Activated CD4-positive, alpha-beta T cell treated with anti-CD3 and anti-CD28 coated beads for 48 hours (primary cell): ENCODE measurements around the gene AATF.

Experiments used
- DNase-seq: peaks from one replicate; pipeline ENCODE4 v3.0.0-alpha.2; 2020

The AATF gene

DNA sequence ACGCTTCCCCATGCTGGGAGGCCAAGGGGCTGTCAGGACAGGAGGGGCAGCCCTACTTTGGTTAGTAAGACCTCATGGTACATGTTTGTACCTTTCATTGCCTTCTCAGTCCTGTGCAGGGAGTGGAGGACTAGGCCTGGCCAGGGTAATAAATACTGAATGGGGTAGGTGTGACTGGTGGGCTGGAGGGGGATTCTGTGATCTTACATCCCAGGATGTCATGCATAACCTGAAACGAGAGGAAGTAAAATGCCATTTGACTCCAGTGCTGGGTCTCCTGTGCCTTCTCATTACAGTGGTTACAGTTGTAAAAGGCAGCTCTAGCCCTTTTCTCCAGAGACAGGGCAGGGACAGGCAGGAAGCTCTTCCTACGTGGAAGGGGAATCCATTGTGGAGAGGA, 138.2 kb downstream of the AATF start:
- no peak for DNase-seq

DNA sequence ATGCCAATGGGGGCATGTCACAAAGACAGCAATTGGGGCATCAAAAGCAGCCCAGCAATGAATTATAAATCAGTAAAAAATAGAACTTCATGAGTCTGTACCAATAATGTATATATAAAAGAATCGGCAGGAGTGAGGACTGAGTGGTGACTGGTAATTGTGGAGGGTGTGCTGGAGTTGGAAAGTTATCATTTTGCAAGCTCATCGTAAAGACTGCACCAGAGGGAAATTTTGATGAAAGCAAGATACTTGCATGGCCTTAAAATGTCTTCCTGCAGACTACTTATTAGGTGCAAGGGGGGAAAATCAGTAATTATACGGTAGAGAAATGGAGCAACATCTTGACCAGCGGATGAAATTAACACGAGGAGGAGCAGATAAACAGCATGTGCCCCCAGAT, 138.9 kb downstream of the AATF start:
- DNase-seq: no peak

DNA sequence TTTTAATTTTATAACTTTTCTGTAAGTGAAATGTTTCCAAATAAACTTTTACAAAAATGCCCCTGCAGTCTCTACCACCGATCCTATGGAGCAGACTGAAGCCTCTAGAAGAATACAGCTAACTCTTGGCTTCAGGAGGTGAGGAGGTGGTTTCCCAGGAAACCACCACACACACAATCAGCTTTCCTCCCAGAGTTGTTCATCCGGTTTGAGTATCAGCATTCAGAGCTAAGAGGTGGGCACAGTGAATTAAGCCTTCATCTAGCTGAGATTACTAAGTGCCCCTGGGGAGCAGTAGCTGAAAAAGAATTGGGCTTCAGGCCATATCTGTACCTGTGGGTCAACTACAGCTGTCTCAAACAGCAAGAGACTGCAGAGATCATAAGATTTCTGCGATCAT, 139.7 kb downstream of the AATF start:
- DNase-seq: no peak

DNA sequence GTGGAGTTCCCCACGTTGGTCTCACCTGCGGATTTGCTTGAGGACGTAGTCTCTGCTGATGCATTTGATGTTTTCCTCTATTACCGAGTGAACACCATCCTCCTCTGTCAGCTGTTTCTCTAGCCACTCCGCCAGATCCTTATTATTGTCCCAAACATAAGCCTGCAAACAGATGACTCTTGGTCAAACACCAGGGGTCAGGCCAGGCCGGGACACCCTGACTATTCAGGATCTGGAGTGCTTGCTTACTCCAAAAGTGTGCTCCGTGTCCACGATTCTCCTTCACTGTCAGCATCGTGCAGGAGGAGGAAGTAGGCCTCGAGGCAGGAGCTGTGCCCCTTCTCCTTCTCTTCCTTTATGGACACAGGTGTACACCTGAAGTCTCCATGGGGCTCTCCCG, 140.2 kb downstream of the AATF start:
- no peak for DNase-seq

DNA sequence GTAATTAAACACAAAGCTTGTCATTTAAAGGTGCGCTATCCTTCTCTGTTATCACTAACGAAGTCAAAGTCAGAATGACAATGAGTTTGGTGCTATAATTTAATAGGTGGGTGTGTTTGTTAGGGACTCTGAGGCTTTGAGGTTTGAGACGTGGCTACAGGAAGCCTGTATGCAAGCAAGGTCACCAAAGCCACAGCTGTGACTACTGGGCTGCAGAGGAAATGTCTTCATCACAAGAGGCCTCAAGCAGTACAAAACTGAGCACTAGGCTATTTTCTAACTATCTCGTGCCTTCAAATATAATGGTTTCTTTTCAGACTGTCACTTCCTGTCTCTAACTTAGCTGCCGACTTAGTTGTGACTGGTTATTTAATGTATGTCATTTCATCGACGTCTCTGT, 141.2 kb downstream of the AATF start:
- DNase-seq: peak; percentile 34

DNA sequence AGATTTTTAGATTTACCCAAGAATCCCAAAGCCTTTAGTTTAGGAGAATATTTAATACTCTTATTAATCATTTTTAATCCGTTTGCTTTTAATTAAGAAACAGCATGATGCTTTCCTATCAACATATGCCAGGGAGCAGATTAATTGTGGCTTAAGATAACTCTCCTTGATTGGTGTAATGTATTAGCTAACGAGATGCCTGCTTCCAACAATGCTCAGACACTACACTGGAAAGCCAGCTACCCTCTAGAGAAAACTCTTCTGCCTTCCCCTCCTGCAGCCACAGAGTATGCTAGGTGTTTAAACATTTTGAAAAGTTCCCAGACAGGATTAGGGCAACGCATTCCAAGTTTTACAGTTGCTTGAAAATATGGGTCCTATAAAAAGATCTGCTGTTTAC, 142.2 kb downstream of the AATF start:
- no peak for DNase-seq

DNA sequence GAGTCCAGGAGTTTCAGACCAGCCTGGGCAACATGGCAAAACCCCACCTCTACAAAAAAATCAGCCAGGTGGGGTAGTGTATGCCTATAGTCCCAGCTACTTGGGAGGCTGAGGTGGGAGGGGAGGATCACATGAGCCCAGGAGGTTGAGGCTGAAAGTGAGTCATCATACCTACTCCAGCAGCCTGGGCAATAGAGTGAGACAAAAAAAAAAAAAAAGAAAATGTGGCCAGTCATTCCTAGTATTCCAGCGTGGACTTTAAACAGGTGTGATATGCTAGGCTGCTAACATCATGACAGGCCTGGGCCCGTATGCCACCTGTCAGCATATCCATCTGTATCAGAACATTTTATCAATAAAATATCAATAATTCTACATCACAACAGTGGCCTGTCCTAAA, 143.3 kb downstream of the AATF start:
- no peak for DNase-seq

DNA sequence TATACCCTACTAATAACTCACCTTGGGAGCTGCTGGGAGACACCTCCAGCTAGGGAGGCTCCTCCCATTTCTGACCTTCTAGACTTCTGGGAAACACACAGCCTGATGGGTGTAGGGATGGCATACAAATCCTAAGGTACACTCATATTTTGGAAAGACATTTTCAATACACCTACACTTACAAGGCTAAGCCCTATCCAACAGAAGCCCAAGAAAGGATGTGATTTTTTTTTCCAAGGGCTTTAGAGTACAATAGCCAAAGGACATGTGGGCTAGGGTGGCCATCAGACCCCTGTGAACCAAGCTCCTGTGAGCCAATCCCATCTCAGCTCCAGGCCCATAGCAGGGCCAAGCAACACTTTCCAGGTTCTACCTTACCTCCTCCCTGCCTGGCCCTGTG, 143.9 kb downstream of the AATF start:
- DNase-seq: no peak

DNA sequence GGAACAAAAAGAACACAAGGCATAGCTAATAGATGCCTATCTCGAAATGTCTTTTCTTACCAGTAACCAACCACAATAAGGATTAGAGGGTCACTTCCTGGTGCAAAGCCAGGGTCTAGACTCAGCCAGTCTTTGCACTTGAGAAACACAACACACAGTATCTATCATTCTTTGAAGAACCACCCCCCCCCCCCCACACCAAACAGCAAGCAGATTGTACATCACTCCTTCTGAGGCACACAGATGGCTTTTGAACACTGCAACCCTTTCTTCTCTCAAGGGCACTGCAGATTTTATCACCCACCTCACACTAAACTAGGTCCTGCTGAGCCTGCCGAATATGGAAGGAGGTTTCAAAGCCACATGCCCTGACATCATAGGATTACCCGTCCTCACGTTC, 145.6 kb downstream of the AATF start:
- DNase-seq: no peak

DNA sequence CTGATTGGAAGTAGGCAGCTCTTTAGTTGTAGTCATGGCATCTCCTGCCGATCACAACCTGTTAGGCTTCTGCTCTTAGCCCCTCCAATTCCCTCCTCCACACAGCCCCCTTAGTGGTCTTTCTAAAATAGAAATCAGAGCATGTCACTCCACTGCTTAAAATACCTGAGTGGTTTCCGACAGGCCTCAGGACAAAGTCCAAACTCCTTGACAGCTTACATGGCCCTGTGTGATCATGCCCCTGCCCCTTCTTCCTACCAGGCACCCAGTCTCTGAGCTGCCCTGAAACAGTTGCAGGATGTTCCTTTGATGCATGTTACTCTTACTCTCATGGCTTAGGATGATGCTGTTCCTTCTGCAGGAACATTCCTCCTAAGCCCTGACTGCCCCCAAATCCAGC, 147.3 kb downstream of the AATF start:
- no peak for DNase-seq

DNA sequence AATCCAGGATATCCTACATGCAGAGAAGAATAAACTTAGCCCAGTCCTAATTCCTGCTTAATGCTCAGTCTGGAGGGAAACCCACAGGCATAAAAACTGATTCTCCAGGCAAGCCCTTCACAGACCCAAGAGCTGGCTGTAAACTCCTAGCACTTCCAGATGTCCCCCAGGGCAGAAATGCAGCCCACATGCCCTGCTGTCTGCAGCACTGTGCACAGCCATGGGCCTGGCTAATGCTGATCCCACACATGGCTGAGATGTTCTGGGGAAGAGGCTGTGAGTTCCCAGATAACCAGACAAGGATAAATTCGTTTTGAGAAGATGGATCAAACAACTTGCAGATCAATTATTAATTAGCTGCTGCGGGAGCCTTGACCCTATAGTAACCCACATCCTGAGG, 148.4 kb downstream of the AATF start:
- DNase-seq: no peak

DNA sequence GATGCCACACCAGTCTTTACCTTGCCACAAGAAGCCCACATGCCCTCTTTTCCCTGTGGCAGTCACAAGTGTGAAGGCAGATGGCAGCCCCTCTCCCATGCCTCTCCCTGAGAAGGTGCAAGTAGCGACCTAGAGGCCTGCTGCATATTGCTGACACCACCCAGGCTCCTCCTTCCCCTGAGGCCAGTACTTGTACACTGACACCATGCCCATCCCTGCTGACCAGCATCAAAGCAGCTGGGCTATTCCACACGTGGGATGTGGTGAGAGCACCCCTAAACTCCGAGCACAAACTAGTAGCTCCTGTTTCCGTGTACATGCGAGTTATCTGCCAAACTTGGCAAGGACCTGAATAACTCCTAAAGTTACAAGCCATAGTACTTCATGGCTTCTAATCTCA, 149.4 kb downstream of the AATF start:
- DNase-seq: no peak

DNA sequence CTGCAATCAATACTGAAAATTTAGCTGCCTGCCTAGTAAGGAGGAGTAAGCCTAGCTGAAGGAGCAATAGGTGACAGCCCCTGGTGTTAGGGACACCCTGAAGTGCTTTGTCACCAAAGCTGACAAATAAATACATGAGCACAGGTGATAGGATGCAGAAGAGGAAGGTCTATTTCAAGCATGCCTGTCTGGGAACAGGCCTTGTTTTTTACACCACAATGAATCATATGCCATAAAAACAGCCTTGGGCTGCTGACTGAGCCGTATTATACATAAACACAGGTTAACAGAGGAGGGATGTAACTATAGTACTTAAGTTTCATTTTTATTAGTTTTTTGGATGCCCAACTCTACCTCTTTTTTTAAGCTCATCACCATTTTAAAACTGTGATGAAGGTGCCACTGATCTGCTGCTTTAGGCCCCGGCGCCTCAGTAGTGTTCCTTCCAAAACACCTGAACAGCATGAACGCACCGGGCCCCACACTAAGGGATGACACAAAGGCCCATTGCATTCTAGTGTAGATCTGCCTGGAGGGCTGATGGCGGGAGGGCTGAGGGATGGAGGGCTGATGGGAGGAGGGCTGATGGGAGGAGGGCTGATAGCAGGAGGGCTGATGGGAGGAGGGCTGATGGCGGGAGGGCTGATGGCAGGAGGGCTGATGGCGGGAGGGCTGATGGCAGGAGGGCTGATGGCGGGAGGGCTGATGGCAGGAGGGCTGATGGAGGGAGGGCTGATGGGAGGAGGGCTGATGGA, 150.3 kb downstream of the AATF start:
- no peak for DNase-seq

DNA sequence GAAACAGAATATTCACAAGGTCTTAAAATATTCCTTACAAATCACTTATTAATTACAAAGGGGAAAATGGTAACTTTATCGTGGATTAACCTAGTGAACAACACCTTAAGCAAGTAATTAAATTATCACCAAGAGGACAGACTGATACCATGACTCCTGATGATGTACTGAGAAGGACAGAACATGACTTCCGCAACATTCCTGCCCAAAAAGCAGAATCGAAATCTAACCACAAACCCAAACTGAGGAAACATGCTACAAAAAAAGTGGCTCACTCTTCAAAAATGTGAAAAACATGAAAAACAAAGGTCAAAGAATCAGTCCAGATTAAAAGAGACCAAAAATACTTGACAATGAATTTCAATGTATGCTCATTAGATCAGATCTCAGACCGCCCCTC, 151.5 kb downstream of the AATF start:
- no peak for DNase-seq

DNA sequence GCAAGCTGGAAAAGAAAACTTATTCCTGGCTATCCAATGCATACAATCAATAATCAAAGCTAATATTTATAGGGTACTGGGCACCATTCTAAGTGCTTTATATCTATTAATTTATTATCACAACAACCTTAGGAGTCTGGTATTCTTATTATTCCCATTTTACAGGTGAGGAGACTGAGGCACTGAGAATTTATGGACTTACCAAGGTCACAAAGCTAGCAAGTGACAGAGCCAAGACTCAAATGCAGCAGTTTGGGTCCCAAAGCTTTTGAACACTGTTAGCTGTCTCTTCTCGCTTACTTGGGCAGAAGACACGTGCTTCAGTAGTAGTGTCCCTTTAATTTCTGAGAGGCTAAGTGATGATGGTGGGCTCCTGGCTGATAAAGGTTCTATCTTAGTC, 152.6 kb downstream of the AATF start:
- DNase-seq: no peak

DNA sequence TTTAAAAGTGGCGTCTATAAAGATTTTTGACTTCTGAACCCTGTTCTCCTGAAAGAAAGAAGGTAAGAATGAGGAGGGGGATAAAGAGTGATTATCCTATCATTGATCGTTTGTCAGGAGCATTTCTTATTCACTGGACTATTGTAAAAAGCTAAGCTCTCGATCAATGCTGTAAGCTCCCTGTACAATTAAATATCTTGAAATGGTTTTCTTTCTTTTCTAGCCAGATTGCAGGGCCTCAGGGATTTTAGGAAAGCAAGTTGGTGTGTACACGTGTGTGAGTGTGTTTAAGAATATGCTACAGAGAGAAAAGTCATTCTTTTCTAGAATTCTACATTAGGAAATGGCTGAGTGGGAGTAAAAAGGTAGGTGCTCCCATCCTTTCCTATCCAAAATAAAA, 154.5 kb downstream of the AATF start:
- DNase-seq: no peak

DNA sequence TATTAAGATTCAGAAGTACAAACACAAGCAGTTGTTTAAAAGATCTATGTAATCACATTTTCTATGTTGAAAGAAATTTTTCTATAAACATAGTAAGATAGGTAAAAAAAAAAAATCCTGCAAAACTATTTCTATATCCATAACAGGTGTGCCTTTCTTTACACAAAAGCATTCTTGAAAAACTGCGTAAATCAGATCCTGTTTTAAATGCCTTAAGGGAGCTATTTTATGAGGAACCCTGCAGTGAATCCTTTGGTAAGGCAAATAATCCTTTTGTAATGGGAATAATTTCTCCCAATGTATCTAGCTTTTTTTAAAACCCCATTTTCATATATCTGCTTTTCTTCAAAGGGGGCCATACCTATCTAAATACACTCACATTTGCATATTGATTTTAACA, 157.3 kb downstream of the AATF start:
- no peak for DNase-seq
